Tibial artery (tissue), 4 donors: Measurements from ENCODE around the gene GPR155.

Experiments used
- DNase-seq, 2 donors: peaks; one replicate each; pipeline ENCODE4 v3.0.0-alpha.2; 2019
- H3K27ac ChIP-seq, 2 donors: fragments of 200-600 bp; sonication (generic) in 1 of 2; 1 replicate in 1 of 2; 2 replicates in 1 of 2; pipeline ENCODE4 v1.5.1; 2018 to 2019; ENCODE audit warnings: mild to moderate bottlenecking in 1 of 2
- H3K27me3 ChIP-seq, 2 donors: fragments of 200-600 bp; sonication (generic) in 1 of 2; one replicate each; pipeline versions ENCODE4 v1.5.1 to v1.6.0; 2016 to 2019
- H3K36me3 ChIP-seq, 3 donors: fragments of 200-600 bp; sonication (generic) in 2 of 3; one replicate each; pipeline ENCODE4 v1.5.1; 2016 to 2019; ENCODE audit warnings: mild to moderate bottlenecking in 2 of 3
- H3K4me1 ChIP-seq, 4 donors: fragments of 200-600 bp; sonication (generic) in 2 of 4; 1 replicate in 3 of 4; 2 replicates in 1 of 4; pipeline ENCODE4 v1.5.1; 2016 to 2019
- H3K4me3 ChIP-seq, 2 donors: fragments of 200-600 bp; sonication (generic) in 1 of 2; 1 replicate in 1 of 2; 2 replicates in 1 of 2; pipeline ENCODE4 v1.5.1; 2018 to 2019; ENCODE audit warnings: mild to moderate bottlenecking in 2 of 2
- H3K9me3 ChIP-seq, 3 donors: fragments of 200-600 bp; sonication (generic) in 1 of 3; one replicate each; pipeline ENCODE4 v1.5.1; 2016 to 2019
- intact Hi-C: fragments of 100-400 bp; cut with DNase I; formaldehyde crosslinking; loops from one replicate; pipeline ENCODE4 v1.15.0; 2023; ENCODE audit warnings: low total_unique reads
- TF ChIP-seq, protein P1 (sequence below), 2 experiments: fragments of 200-600 bp in 1 of 2; fragments of 450-650 bp in 1 of 2; IDR thresholded peaks; one replicate each; pipeline ENCODE4 v1.5.1; 2017 to 2019; ENCODE audit warnings: antibody characterized with exemption in 2 of 2, mild to moderate bottlenecking in 1 of 2, moderate library complexity in 1 of 2

Gene GPR155, protein sequence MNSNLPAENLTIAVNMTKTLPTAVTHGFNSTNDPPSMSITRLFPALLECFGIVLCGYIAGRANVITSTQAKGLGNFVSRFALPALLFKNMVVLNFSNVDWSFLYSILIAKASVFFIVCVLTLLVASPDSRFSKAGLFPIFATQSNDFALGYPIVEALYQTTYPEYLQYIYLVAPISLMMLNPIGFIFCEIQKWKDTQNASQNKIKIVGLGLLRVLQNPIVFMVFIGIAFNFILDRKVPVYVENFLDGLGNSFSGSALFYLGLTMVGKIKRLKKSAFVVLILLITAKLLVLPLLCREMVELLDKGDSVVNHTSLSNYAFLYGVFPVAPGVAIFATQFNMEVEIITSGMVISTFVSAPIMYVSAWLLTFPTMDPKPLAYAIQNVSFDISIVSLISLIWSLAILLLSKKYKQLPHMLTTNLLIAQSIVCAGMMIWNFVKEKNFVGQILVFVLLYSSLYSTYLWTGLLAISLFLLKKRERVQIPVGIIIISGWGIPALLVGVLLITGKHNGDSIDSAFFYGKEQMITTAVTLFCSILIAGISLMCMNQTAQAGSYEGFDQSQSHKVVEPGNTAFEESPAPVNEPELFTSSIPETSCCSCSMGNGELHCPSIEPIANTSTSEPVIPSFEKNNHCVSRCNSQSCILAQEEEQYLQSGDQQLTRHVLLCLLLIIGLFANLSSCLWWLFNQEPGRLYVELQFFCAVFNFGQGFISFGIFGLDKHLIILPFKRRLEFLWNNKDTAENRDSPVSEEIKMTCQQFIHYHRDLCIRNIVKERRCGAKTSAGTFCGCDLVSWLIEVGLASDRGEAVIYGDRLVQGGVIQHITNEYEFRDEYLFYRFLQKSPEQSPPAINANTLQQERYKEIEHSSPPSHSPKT

DNA sequence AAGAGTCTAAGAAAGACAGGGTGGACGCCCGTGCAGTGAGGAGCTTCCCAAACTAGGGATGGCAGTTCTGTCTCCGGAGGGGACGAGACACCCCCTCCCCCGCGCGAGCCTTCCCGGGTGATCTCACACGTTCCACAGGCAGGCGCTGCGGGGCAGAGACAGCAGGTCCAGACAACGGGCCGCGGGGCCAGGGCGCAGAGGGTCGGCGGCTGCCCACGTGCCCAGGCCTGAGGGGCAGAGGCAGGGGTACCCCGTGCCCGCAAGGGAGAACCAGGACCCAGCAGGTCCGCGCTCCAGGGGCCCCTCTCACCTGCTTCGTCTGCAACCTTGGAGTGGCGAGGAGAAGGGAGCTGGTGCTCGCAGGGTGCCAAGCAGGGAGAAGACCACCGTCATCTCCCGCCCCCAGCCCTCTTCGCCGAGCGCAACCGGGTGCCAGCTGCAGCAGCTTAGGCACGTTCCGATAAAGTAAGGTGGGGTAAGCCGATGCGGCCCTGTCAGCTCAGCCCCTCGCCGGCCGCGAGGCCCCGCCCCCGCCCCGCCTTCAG lies at the start of gene GPR155:
Gene GPR155, minus strand, starts transcription at position 467 of the 545 bp plus-strand sequence. CDS start 5,073 bp downstream, outside the sequence.
- peak; percentile 68 to 86 for DNase-seq
- Histone ChIP-seq H3K4me3 (peak within 1 kb of the TSS; percentile 93), H3K9me3 (no peaks in the 10 kb centered on the region), H3K36me3 (peaks cover 0 to 6% (median 0%) of the 10 kb centered on the region in 3 donors), H3K27me3 (no peaks in the 10 kb centered on the region), H3K27ac (peak within 1 kb of the TSS; percentile 78 to 83), H3K4me1 (peaks cover 0 to 15% (median 1%) of the 10 kb centered on the region in 4 donors)
- TF ChIP-seq, protein P1, sequence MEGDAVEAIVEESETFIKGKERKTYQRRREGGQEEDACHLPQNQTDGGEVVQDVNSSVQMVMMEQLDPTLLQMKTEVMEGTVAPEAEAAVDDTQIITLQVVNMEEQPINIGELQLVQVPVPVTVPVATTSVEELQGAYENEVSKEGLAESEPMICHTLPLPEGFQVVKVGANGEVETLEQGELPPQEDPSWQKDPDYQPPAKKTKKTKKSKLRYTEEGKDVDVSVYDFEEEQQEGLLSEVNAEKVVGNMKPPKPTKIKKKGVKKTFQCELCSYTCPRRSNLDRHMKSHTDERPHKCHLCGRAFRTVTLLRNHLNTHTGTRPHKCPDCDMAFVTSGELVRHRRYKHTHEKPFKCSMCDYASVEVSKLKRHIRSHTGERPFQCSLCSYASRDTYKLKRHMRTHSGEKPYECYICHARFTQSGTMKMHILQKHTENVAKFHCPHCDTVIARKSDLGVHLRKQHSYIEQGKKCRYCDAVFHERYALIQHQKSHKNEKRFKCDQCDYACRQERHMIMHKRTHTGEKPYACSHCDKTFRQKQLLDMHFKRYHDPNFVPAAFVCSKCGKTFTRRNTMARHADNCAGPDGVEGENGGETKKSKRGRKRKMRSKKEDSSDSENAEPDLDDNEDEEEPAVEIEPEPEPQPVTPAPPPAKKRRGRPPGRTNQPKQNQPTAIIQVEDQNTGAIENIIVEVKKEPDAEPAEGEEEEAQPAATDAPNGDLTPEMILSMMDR (IDR thresholded peaks at IDR 0.05) = no peak
- intact Hi-C loops = loop anchor here (5.0 kb wide), 1 partner anchor 196 kb away; no protein-coding TSS in a partner anchor

DNA sequence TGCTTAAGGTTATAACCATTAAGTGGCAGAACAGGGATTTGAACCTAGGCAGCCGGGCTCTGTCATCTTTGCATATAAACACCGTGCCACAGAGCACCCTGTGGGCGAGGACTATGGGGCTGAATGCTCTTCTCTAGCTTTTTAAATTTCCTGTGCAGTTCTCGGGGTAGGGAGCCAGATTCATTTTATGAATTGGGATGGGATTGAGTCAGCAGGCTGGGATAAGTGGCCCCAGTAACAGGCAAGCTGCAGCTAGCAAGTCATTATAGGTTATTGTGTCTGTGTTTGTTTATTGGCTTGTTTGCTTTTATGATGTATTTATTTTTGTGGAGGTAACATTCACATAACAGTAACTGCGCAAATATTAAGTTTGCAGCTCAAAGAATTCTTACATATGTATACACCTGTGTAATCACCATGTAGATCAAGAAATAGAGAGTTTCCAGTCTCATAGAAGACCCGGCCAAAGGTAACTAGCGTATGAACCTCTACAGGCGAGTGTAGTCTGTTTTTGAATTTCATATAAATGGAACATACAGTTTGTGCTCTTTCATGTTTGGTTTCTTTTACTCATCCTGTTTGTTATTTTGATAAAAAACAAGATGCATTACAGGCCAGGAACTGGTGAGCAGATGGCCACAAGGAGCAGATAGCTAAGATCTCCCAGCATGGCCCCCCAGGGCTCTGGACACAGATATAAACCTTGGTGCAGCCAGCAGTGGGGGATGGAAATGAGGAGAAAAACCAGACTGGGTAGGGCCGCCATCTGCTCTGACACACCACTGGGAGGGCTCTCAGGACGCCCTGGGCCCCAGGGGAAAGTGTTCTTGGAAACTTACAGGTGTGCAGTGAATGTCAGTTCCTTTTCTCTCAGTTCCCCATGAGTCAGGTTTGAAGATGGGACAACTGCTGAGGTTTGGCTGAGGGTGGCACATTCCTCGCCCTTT lies 49.2 kb upstream of the GPR155 start:
- H3K4me1 ChIP-seq = no peaks in the 10 kb centered on the region
- H3K27ac ChIP-seq = no peak overlapping the region
- TF ChIP-seq, protein P1 (IDR thresholded peaks at IDR 0.05) = no peak
- H3K27me3 ChIP-seq = no peaks in the 10 kb centered on the region
- no peak for DNase-seq
- intact Hi-C loops = no loop called here
- no peaks in the 10 kb centered on the region for H3K9me3 ChIP-seq
- H3K36me3 ChIP-seq = no peaks in the 10 kb centered on the region
- H3K4me3 ChIP-seq = no peak overlapping the region

DNA sequence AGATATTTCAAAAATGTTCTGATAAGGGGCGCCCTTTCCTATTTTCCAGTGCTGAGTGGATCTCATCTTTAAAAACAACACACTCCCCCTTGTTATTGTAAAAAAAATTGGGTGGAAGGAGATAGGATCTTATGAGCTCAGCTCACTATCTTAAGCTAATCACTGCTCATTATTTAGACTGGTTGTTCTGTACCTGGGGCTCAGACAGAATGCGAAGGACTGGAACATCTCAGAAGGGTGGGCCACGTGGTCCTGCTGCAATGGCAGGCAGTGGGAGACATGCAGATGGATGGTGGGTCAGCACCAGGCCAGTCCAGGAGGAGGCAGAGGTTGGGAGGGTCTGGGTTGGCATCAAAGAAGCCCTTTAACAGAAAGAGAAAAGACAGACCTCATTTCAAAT lies 48.3 kb upstream of the GPR155 start:
- no peak for DNase-seq
- H3K4me1 ChIP-seq = no peaks in the 10 kb centered on the region
- H3K9me3 ChIP-seq = no peaks in the 10 kb centered on the region
- no peak overlapping the region for H3K27ac ChIP-seq
- H3K27me3 ChIP-seq = no peaks in the 10 kb centered on the region
- TF ChIP-seq, protein P1 (IDR thresholded peaks at IDR 0.05) = no peak
- no peak overlapping the region for H3K4me3 ChIP-seq
- no peaks in the 10 kb centered on the region for H3K36me3 ChIP-seq
- intact Hi-C loops = no loop called here

DNA sequence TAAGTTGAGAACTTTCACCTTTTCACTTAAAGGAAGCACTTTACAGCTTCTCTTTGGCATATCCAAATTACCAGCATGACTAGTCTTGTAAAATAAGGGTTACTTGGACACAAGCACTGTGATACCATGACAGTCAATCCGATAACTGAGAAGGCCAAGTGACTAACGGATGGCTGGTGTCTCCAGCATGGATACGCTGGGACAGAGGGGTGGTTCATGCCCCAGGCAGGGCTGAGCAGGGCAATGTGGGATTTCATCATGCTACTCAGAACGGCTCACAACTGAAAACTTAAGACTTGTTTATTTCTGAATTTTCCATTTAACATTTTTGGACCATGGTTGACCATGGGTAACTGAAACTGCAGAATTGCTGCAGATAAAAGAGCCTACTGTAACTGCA lies 43.1 kb upstream of the GPR155 start:
- intact Hi-C loops = no loop called here

More for the DNA sequence above, 43.1 kb upstream of the GPR155 start:
- Histone ChIP-seq H3K4me1 (no peaks in the 10 kb centered on the region), H3K4me3 (no peak overlapping the region), H3K27ac (no peak overlapping the region), H3K9me3 (peaks cover 0 to 6% (median 0%) of the 10 kb centered on the region in 3 donors), H3K36me3 (no peaks in the 10 kb centered on the region), H3K27me3 (no peaks in the 10 kb centered on the region)
- DNase-seq = no peak
- TF ChIP-seq, protein P1 (IDR thresholded peaks at IDR 0.05) = no peak
